Activated T-helper 2 cell treated with anti-CD3 and anti-CD28 coated beads, Interferon-gamma antibody, Interleukin-2, Interleukin-4, amounts not matched to agents 10 μg/mL and 5 μg/mL and 100 μg/mL, durations not matched to agents 14 hours and 24 hours and 36 hours (primary cell): ENCODE results near the gene CCK. TPM values are rescaled to one million over a fixed set of nuclear protein-coding genes. Genes with fewer than 3 reads are reported as not detected.

Source experiments
- DNase-seq: peaks from one replicate; pipeline ENCODE4 v3.0.0; 2021; ENCODE audit warnings: low spot score
- H3K27ac Mint-ChIP-seq: one replicate; pipeline ENCODE4 v1.8.0; 2021; ENCODE audit warnings: mixed read lengths
- H3K27me3 Mint-ChIP-seq: one replicate; pipeline ENCODE4 v1.8.0; 2021; ENCODE audit warnings: low read depth, mixed read lengths
- H3K36me3 Mint-ChIP-seq: one replicate; pipeline ENCODE4 v1.8.0; 2021; ENCODE audit warnings: low read depth, mixed read lengths
- H3K4me1 Mint-ChIP-seq: one replicate; pipeline ENCODE4 v1.8.0; 2021; ENCODE audit warnings: low read depth, mixed read lengths
- H3K4me3 Mint-ChIP-seq: one replicate; pipeline ENCODE4 v1.8.0; 2021; ENCODE audit warnings: low read depth, mild to moderate bottlenecking, moderate library complexity, mixed read lengths
- H3K9me3 Mint-ChIP-seq: one replicate; pipeline ENCODE4 v1.8.0; 2021; ENCODE audit warnings: mixed read lengths
- intact Hi-C: fragments of 100-400 bp; cut with micrococcal nuclease; formaldehyde crosslinking; loops from one replicate; pipeline ENCODE4 v1.15.1; 2023
- total RNA-seq: library from RNA; stranded (reverse); gene quantifications from 2 replicates; pipeline ENCODE4 v1.2.3, GENCODE V29; 2022

Gene CCK, protein sequence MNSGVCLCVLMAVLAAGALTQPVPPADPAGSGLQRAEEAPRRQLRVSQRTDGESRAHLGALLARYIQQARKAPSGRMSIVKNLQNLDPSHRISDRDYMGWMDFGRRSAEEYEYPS
- not detected in 2 replicates for total RNA-seq

DNA sequence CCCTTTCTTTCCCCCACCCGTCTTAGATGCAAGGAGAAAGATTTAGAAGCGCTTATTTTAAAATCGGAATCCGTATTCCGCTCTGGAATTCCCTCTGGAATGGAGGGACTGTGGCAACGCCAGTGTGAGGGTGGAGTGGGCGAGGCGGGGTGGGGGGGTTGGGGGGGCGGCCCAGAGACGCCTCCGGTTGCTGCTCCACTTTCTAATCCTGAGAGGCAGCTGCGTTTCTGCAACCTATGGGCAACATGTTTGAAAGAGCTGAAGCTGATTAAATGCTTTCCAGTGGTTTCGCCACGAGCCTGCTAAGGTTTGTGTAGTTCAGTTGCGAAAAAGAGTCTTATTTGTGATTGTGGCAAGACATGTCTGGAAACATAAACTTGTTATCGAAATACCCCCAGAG is at the start of gene CCK:
TSS of gene CCK (minus strand) at position 101 of the 400 bp plus-strand sequence. CDS start 2,555 bp downstream, outside the sequence.
- Mint-ChIP-seq H3K27me3 (peaks cover 62% of the 10 kb centered on the region), H3K36me3 (no peaks in the 10 kb centered on the region), H3K9me3 (no peaks in the 10 kb centered on the region), H3K4me1 (peaks cover 1% of the 10 kb centered on the region), H3K4me3 (no peak within 1 kb of the TSS), H3K27ac (no peak within 1 kb of the TSS)
- intact Hi-C loops = loop anchor here (10.0 kb wide), 1 partner anchor 1729 kb away; no protein-coding TSS in a partner anchor
- no peak for DNase-seq

DNA sequence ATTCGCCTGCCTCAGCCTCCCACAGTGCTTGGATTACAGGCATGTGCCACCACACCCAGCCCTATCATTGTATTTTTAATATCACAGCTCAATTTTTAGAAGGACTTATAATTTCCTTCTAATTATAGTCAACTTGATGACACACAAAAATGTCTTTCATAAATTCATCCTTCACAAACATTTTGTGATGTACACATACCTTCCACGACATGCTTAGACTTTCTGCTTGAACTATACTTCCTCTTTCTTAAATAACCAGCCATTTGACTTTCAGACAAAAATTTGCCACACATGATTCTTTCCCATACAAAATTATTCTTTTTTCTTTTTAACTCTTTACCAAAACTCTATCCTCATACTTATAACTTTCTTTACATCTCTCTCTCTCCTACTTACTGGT is 48.4 kb upstream of the CCK start:
- Mint-ChIP-seq H3K4me3 (no peak overlapping the region), H3K36me3 (no peaks in the 10 kb centered on the region), H3K9me3 (peaks cover 25% of the 10 kb centered on the region), H3K27me3 (no peaks in the 10 kb centered on the region), H3K27ac (no peak overlapping the region), H3K4me1 (no peaks in the 10 kb centered on the region)
- intact Hi-C loops = no loop called here
- no peak for DNase-seq

DNA sequence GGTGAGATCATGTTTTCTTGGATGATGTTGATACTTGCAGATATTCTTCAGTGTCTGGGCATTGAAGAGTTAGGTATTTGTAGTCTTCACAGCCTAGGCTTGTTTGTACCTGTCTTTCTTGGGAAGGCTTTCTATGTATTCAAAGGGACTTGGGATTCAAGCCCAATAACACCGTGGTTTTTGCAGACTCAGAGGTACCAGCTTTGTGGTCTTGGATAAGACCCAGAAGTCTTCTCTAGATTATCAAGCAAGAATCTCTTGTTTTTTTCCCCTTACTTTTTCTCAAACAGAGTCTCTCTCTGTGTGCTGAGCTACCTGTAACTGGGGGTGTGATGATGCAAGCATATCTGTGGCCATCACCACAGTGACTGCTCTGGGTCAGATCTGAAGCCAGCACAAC is 42.7 kb upstream of the CCK start:
- intact Hi-C loops = no loop called here
- Mint-ChIP-seq H3K9me3 (peaks cover 5% of the 10 kb centered on the region), H3K27ac (no peak overlapping the region), H3K36me3 (no peaks in the 10 kb centered on the region), H3K4me3 (no peak overlapping the region), H3K27me3 (peaks cover 8% of the 10 kb centered on the region), H3K4me1 (no peaks in the 10 kb centered on the region)
- no peak for DNase-seq

DNA sequence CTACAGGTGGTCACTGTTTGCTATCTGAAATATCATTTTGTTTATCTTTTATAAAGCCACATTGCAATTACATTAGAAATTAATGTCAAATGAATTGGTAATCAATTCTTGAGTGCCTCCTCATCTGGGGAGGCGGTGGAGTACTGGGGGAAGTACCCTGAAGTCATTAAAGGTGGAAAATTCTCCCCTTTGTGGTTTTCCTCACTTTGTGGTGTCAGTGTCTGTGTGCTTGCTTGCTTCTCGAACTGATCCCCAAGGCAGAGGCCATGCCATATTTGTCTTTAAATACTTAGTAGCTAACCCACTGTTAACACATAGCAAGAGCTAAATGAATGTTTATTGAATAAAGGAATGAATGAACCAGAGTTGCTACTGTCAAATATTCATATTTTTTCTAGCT is 40.5 kb upstream of the CCK start:
- peaks cover 8% of the 10 kb centered on the region for H3K27me3 Mint-ChIP-seq
- H3K36me3 Mint-ChIP-seq = no peaks in the 10 kb centered on the region
- H3K27ac Mint-ChIP-seq = no peak overlapping the region
- intact Hi-C loops = no loop called here
- no peaks in the 10 kb centered on the region for H3K9me3 Mint-ChIP-seq
- no peak overlapping the region for H3K4me3 Mint-ChIP-seq
- H3K4me1 Mint-ChIP-seq = no peaks in the 10 kb centered on the region
- no peak for DNase-seq

DNA sequence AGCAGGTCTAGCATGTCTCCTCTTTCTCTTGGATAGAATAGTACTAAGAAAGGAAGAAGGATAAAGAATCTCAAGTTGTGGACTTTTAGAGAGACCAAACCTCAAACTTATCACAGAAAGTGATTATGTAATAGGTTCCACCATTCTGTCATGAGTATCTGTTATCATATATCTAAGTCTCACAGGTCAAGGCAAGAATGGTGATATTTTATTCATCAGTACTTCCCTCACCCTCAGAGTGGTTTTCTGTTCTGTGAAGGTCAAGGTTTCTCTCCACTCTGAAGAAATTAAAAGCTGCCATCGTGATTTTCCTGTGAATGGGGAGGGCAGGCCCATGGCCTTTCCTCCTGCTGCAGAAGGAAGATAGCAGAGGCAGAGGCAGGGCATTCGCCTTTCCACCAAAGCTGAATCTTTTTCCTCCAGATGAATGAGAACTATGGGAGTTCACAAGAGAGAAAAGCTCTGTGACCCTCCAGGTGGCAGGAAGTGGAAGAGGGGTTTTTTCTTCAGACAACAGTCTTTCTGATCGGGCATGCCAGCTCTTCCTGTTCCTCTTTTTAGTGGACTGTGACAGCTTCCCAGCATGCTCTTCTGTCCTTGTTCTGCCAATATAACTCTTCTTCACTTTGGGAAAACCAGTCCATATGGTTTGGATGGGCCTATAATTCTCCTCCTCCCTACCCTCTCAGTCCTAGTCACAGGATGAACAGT is 37.1 kb upstream of the CCK start:
- Mint-ChIP-seq H3K27me3 (peaks cover 8% of the 10 kb centered on the region), H3K4me3 (no peak overlapping the region), H3K36me3 (no peaks in the 10 kb centered on the region), H3K27ac (no peak overlapping the region), H3K4me1 (no peaks in the 10 kb centered on the region), H3K9me3 (no peaks in the 10 kb centered on the region)
- intact Hi-C loops = no loop called here
- no peak for DNase-seq

DNA sequence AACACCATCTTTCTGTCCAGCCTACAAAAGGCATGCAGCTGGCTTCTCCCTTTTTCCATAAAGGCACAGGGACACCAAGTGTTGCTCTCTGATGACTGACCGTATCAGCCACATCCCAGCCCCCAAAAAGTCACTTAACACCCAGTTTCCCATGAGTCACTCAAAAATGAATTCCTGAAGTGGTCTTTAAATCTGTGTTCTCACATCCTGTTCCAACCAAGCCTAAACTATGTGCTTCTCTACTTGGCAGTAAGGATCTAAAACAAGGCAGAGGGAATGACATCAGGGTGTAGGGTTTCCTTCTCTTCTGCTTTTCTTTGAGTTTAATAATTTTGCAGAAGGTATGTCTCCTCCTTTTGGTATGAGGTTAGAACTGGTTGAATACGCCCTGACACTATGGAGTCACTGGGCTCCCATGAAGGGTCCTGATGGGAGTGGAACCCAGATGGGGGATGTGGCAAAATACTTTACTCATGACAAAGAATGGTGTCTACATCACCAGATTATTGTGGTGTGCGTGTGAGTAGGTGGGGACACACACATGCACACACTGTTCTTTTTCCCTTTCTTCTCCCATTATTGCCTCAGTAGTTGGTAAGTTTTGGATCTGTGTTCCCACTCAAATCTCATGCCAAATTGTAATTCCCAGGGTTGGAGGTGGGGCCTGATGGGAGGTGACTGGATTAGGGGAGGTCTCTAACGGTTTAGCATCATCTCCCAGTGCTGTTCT is 35.6 kb upstream of the CCK start:
- H3K9me3 Mint-ChIP-seq = no peaks in the 10 kb centered on the region
- no peak for DNase-seq
- peaks cover 8% of the 10 kb centered on the region for H3K27me3 Mint-ChIP-seq
- no peak overlapping the region for H3K4me3 Mint-ChIP-seq
- no peaks in the 10 kb centered on the region for H3K36me3 Mint-ChIP-seq
- intact Hi-C loops = no loop called here
- H3K27ac Mint-ChIP-seq = no peak overlapping the region
- H3K4me1 Mint-ChIP-seq = no peaks in the 10 kb centered on the region

DNA sequence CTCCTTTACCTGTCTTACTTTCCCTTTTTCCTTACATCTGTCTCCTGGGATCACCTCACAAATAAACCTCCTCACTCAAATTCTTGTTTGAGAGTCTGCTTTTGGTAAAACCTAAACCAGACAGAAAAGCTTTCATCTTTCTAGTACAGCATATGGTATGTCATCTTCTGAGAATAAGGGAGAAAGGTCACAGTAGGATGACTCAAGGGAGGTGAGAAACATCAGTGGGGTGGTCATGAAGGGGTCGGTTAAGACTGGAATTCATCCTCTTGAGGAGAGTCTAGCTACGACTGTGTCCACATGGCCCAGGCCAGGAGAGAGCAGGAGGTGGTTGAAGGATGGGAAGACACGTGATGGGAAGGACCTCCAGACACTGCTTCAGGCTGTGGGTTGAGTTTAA is 34.8 kb upstream of the CCK start:
- Mint-ChIP-seq H3K9me3 (no peaks in the 10 kb centered on the region), H3K4me1 (no peaks in the 10 kb centered on the region), H3K36me3 (no peaks in the 10 kb centered on the region), H3K27me3 (peaks cover 7% of the 10 kb centered on the region), H3K27ac (no peak overlapping the region), H3K4me3 (no peak overlapping the region)
- intact Hi-C loops = no loop called here
- no peak for DNase-seq

DNA sequence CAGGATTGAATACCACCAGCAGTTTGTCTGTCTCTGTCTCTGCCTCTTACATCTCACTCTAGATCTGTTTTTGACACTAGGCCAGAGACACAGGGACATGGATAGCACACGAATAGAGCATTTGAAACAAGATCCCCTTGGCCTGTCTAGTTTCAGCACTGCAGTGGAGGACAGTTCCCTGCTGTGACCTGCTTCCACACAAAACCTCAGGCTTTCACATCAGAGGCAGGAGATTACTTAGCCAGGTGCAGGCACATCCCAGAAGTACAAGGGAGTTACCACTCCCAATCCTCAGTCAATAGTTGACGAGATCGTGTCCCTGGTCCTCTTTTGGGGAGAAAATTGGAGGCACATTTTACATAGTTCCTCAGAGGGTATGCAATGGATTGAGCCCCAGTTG is 34.0 kb upstream of the CCK start:
- Mint-ChIP-seq H3K36me3 (no peaks in the 10 kb centered on the region), H3K9me3 (no peaks in the 10 kb centered on the region), H3K27ac (no peak overlapping the region), H3K27me3 (peaks cover 6% of the 10 kb centered on the region), H3K4me3 (no peak overlapping the region), H3K4me1 (no peaks in the 10 kb centered on the region)
- intact Hi-C loops = no loop called here
- no peak for DNase-seq

DNA sequence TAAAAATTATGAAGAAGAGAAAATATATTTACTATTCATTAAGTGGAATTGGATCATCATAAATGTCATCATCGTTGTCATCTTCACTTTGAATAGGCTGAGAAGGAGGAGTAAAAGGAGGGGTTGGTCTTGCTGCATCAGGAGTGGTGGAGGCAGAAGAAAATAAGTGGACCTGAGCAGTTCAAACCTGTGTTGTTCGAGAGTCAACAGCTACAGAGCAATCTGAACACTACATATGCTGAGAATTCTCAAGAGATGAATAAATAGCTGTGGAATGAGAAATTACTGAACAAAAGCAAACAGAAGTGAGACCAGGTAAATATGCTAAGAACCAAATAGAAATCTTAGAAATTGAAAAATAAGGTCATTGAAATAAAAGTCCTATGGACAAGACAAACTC is 32.3 kb upstream of the CCK start:
- H3K4me3 Mint-ChIP-seq = no peak overlapping the region
- intact Hi-C loops = no loop called here

DNA sequence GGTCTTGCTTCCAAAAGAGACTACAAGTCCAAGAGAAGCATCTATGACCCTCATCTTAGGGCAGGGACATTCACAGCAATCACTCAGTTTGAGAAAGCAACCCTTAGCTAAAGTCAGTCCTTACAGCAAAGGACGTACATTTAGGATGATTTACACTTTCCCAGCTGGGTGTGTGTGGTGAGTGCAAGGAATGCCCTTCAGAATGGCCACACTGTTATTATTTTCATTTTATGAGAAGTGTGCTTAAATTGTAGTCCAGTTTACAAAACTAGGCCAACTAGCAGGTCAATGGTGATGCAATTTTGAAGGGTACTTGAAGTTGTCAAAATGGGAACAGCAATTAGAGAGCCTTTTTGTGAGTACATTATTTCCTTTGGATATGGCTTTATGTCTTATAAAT is 26.0 kb upstream of the CCK start:
- no peaks in the 10 kb centered on the region for H3K4me1 Mint-ChIP-seq
- no peaks in the 10 kb centered on the region for H3K27me3 Mint-ChIP-seq
- DNase-seq = no peak
- H3K27ac Mint-ChIP-seq = no peak overlapping the region
- no peaks in the 10 kb centered on the region for H3K9me3 Mint-ChIP-seq
- no peak overlapping the region for H3K4me3 Mint-ChIP-seq
- H3K36me3 Mint-ChIP-seq = no peaks in the 10 kb centered on the region
- intact Hi-C loops = no loop called here

More for the DNA sequence above, 32.3 kb upstream of the CCK start:
- H3K4me1 Mint-ChIP-seq = no peaks in the 10 kb centered on the region
- no peaks in the 10 kb centered on the region for H3K9me3 Mint-ChIP-seq
- DNase-seq = no peak
- H3K36me3 Mint-ChIP-seq = no peaks in the 10 kb centered on the region
- H3K27ac Mint-ChIP-seq = no peak overlapping the region
- H3K27me3 Mint-ChIP-seq = no peaks in the 10 kb centered on the region

DNA sequence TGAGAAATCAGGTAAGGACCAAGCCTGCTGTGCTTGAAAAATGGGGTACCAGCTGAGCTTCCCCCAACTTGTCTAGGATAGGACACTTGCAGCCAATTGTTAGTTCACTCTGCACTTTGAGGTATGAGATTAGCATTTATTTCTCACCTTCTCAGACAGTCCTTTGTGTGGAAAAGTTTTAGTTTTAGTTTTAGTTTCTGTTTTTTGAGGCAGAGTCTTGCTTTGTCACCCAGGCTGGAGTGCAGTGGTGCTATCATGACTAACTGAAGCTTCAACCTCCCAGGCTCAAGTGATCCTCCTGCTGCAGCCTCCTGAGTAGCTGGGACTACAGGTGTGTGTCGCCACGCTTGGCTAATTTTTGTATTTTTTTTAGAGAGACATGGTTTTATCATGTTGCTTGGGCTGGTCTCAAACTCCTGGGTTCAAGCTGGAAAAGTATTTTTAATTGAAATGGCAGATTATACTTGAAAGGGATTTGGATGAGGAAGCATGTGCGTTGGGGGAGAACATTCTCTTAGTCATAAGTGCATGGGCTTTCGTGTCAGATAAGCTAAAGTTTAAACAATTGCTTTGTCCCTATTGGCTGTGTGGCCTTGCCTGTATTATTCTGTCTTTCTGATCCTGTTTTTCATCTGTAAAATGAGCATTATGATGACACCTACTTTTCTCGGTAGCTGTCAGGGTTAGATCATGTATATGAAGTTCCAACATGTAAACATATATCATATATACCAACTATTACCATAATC is 25.2 kb upstream of the CCK start:
- DNase-seq = no peak
- intact Hi-C loops = no loop called here
- no peak overlapping the region for H3K27ac Mint-ChIP-seq
- no peaks in the 10 kb centered on the region for H3K36me3 Mint-ChIP-seq
- no peaks in the 10 kb centered on the region for H3K4me1 Mint-ChIP-seq
- H3K27me3 Mint-ChIP-seq = no peaks in the 10 kb centered on the region
- no peak overlapping the region for H3K4me3 Mint-ChIP-seq
- H3K9me3 Mint-ChIP-seq = no peaks in the 10 kb centered on the region

DNA sequence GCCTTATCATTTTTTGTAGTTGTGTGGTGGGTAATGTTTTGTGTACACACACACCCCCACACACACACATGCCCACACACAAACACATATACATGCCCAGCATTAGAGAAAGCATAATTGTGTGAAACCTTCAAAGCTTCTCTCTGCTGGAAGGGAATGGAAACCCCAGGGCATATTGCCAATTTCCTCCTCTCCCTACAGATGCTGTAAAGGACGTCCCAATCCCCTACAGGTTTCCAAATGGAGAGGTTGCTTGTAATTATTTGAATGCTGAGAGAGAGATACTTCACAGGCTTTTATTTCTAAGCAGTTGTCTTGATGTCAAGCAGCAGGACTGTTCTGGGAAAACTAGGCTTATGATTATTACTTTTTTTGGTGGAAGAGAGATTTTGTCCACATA is 23.0 kb upstream of the CCK start:
- intact Hi-C loops = no loop called here
- no peak for DNase-seq
- Mint-ChIP-seq H3K27ac (no peak overlapping the region), H3K36me3 (no peaks in the 10 kb centered on the region), H3K27me3 (no peaks in the 10 kb centered on the region), H3K4me1 (no peaks in the 10 kb centered on the region), H3K9me3 (no peaks in the 10 kb centered on the region), H3K4me3 (no peak overlapping the region)

DNA sequence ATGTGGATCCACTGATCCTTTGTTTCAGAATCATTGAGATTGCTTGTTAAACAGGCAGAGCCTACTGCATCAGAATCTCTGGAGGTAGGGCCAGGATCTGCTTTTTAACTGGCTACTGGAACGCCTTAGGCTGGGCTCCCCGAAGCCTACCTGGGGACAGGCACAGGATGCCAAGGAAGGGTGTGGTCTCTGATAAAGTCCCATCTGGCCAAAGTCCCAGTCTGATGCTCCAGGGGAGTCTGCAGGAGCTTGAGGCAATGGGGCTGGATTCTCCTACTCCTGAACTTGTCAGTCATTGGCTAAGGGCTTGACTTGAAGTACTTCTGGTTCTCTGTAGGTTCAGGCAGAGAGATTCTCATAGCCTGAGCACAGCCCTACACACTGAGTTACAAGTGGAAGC is 22.4 kb upstream of the CCK start:
- Mint-ChIP-seq H3K27ac (no peak overlapping the region), H3K4me1 (no peaks in the 10 kb centered on the region), H3K27me3 (no peaks in the 10 kb centered on the region), H3K36me3 (no peaks in the 10 kb centered on the region), H3K9me3 (no peaks in the 10 kb centered on the region), H3K4me3 (no peak overlapping the region)
- DNase-seq = no peak
- intact Hi-C loops = no loop called here
